GM21526 (cell line): ENCODE results near the gene SLC5A10.
"Not testable (repeated sequence)": the region's sequence is repeated elsewhere in the genome, so short reads cannot be mapped to it uniquely, and the experiment has no call there.

Experiments
- ATAC-seq: cut with Tn5 transposase; IDR thresholded peaks from one replicate; pipeline ENCODE4 v1.9.1; 2021; ENCODE audit warnings: moderate library complexity; ENCODE audit not compliant: unreplicated experiment, low FRiP score

SLC5A10 gene

DNA sequence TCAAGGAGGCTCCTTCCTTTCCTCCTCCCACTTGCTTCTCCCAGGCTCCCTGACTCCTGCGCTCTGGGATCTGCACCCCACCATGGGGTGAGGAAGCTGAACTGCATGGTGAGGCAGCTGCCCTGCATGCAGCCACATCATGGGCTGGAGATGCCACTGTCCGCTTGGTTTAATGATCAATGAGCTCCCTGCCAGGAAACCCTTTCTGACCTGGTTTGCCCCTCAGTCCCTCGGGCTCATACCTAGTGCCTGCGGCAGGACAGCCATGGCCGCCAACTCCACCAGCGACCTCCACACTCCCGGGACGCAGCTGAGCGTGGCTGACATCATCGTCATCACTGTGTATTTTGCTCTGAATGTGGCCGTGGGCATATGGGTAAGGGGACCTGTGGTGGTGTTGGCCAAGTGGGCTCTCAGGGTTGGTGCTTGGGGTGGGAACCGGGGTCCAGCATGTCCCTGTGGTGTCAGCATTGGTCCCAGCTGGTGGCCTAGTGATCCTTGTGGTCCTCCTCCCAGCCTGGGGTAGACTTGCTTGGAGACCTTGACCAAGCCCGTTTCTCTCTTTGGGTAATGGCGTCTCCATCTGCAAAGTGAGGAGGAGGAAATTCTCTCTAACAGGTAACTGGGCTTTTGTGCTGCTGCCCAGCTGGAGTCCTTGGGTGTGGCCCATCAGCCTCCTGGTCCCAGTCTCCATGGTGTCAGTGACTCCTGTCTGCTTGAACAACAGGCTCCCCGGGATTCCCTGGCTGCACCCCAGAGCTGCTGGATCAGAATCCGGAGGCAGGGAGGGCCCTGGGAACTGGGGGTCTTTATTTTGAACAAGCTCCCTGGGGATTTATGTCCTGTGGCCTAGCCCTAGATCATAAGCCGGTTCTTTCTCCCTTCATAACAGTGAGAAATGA is at the start of gene SLC5A10:
Gene SLC5A10, plus strand, starts transcription at position 225 of the 902 bp plus-strand sequence. Its CDS starts 41 bp downstream, at position 266.
- no peak for ATAC-seq

DNA sequence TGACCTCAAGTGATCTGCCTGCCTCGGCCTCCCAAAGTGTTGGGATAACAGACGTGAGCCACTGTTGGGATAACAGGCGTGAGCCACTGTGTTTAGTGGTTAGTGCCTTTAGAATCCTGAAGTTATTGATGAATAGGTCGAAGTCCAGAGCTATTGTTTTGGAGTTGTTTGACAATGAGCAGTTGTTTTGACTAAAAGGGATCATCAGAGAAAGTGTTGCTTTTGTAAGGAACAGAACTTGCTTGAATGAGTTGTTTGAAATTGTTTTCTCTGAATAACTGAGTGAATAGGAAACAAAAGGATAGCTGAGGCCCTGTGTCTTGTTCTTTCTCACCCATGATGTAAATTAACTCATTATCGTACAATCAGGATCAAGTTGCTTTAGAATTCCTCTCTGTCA is 47.5 kb upstream of the SLC5A10 start:
- ATAC-seq = no peak

DNA sequence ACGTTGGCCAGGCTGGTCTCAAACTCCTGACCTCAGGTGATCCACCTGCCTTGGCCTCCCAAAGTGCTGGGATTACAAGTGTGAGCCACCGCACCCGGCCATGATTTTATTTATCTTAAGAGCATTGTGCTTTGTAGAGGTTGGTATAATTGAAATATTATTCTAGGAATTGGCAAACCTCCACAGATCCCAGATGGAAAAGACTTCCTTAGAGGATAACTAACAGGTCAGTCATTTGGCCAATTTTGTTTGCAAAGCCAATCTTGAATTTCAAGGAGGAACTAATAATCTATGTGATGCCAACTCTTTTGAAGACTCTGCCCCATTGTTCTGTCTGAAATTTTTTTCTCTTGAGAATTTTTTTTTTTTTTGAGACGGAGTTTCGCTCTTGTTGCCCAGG is 46.7 kb upstream of the SLC5A10 start:
- no peak for ATAC-seq

DNA sequence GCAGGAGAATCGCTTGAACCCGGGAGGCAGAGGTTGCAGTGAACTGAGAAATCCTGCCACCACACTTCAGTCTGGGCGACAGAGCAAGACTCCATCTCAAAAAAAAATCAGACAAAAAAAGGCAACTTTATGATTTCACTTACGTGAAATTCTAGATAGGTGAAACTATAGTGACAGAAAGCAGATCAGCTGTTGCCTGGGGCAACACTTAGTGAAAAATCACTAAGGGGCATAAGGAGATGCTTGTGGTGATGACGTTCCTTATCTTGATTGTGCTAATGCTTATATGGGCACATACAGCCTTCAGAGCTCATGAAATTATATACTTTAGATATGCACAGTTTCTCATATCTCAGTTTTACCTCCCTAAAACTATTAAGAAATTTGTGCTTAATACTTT is 41.6 kb upstream of the SLC5A10 start:
- ATAC-seq = no peak

DNA sequence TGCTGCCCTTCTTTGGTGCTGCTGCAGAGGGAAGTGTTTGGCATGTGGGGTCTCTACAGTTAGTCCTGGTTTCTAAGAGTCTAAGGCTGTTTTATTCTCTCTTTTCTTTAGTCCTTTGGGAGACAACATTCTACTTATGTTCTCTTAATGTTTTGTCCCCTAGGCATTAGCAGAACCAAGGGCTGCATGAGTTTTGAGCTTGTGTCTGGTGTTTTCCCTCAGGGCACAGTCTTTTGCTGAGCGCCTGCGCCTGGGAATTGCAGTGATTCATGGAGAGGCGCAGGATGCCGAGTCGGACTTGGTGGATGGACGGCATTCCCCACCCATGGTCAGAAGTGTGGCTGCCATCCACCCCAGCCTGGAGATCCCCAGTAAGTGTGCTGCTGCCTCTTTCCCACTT is 41.1 kb upstream of the SLC5A10 start:
- no peak for ATAC-seq

DNA sequence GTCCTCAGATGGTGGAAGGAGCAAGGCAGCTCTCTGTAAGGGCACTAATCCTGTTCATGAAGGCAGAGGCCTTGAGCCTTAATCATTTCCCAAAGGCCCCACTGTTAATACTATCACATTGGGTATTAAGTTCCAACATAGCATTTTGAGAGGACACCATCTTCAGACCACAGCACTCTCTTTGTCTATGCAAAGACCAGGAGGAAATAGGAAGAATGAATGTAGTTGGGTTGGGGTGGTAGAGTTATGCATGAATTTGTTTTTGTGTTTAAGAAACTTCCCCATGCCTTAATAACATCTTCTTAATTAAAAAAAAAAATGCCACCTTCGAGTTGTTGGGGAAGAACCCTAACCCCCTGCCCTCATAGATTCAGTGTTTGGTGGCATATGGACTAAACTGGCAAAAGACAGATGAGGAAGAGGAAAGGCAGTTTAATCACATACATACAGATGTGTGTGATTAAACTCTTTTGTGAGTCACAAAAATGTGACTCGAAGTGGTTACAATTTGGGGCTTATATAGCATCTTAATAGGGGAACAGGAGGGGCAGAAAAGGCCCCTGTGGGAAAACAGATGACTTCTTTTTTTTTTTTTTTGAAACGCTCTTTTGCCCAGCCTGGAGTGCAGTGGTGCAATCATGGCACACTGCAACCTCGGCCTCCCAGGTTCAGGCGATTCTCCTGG is 35.0 kb upstream of the SLC5A10 start:
- ATAC-seq = no peak

DNA sequence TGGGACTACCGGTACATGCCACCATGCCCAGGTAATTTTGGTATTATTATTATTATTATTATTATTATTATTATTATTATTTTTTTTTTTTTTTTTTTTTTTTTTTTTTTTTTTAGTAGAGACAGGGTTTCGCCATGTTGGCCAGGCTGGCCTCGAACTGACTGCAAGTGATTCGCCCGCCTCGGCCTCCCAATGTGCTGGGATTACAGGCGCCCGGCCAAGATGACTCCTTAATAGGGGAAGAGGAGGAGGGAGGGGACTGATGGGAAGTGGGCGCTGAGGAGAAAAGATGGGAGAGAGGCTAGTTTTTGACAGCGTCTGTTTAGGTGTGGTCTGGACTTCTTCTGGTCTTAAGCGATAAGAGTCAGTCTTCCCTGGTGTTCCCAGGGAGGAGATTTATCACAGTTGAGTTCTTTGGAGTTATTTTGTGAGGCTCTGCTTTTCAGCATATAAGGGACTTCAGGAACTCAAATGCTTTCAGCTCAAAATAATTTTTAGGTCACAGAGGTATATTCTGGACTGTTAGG is 34.4 kb upstream of the SLC5A10 start:
- ATAC-seq = no peak

DNA sequence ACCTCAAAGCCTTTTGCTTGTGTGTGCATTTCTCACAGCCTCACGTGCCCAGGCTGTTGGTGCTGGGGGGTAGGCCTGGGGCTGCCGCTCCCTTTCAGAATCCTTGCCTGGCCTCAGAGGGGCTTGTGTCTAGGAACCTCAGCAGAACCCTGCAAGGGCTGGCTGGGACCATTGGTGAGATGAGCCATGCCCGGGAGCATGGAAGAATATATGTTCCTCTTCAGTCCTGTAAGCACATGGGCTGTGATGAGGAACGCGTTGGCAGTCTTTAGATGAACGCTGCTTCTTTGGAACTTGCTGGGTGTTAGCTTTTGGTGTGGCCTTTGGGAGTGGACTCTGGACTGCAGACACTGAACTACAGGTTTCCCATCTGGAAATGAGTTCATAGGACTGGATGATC is 32.0 kb upstream of the SLC5A10 start:
- ATAC-seq = no peak

DNA sequence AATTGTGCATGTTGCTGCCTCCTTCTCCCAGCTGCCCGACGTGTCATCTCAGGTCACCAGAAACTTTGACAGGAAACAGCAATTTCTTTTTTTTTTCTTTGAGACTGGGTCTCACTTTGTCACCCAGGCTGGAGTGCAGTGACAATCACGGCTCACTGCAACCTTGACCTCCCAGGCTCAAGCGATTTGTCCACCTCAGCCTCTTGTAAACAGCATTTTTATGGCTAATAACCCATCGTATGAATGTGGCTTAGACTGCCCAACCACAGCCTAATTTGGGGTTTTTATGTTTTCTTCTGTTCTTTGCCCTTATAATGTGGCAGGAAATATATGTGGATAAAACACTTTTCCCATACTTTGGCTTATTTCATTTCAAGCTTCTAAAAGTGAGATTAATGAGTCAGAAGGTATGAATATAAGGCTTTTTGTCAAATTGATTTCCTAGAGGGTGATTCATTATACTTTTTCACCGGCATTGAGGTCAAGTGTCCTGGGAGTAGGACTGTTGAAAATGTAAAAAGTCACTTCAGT is 31.0 kb upstream of the SLC5A10 start:
- no peak for ATAC-seq

DNA sequence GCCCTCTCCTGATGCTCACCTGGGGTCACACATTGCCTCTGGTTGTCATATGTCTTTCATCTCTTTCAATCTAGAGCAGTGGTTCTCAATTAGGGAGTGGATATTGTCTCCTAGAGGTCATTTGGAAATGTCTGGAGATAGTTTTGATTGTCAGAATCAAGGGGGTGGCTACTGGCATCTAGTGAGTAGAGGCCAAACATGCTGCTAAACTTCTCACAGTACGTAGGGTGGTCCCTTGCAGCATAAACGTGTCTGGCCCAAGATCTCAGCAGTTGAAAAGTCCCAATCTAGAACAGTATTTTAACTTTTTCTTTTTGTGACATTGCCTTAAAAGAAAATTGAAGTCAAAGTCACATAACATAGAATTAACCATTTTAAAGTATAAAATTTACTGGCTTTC is 30.5 kb upstream of the SLC5A10 start:
- no peak for ATAC-seq

DNA sequence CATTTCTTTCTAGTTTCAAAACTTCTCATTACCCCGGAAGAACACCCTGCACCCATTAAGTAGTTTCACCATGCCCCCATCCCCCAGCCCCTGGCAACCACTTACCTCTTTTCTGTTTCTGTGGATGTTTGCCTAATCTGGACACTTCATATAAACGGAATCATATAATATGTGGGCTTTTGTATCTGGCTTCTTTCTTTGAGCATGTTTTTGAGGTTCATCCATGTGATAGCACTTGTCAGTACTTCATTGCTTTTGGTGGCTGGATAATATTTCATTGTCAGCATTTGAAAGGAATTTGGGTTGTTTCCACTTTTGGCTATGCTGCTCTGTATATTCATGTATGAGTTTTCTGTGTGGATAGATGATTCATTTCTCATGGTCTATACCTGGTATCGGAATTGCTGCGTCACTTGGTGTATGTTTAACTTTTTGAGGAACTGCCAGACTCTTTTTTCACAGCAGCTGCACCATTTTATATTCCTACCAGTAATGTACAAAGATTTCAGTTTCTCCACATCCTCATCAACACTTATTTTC is 30.0 kb upstream of the SLC5A10 start:
- ATAC-seq = no peak

DNA sequence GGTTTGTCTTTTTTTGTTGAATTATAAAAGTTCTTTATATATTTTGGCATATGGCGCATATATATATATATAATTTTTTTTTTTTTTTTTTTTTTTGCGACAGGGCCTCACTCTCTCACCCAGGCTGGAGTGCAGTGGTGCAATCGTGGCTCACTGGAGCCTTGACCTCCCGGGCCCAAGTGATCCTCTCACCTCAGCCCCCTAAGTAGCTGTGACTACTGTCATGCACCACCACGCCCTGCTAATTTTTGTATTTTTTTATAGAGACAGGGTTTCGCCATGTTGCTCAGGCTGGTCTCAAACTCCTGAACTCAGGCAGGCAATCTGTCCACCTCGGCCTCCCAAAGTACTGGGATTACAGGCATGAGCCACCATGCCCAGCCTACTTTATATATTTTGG is 29.4 kb upstream of the SLC5A10 start:
- ATAC-seq = not testable (repeated sequence)

DNA sequence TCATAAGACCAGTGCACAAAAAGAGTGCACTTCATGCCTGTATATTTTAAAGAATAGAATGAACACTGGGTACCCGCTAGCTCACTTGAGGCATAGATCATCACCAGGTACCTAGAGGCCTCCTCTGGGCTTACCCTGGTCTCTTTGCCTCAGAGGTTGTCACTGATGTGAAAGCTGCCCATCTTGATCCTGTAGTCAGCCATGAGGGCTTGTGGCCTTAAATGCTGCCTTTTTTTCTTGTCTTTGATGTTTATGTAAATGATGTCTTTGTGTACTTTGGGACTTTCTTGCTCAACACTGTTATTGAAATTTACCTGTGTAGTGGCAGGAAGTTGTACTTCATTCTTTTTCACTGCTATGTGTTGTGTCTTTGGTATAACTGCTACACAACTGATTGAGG is 26.8 kb upstream of the SLC5A10 start:
- no peak for ATAC-seq

DNA sequence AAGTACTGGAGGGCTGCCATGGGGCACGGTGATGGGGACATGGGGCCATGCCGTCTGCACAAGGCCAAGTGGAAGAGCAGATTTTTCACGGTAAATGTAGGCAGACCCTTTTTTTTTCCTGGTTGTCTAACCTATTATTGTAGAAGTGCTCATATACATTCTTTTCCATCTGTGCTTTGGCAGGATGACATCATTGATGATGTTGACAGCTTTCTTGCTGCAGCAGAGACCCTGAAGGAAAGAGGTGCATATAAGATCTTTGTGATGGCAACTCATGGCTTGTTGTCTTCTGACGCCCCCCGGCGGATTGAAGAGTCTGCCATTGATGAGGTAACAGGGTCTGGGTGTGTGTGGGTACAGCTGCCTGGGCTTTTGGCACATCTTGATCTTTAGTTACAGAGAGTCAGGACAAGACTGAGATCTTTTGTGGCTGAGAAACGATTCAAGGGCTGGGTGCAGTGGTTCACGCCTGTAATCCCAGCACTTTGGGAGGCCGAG is 23.3 kb upstream of the SLC5A10 start:
- no peak for ATAC-seq

DNA sequence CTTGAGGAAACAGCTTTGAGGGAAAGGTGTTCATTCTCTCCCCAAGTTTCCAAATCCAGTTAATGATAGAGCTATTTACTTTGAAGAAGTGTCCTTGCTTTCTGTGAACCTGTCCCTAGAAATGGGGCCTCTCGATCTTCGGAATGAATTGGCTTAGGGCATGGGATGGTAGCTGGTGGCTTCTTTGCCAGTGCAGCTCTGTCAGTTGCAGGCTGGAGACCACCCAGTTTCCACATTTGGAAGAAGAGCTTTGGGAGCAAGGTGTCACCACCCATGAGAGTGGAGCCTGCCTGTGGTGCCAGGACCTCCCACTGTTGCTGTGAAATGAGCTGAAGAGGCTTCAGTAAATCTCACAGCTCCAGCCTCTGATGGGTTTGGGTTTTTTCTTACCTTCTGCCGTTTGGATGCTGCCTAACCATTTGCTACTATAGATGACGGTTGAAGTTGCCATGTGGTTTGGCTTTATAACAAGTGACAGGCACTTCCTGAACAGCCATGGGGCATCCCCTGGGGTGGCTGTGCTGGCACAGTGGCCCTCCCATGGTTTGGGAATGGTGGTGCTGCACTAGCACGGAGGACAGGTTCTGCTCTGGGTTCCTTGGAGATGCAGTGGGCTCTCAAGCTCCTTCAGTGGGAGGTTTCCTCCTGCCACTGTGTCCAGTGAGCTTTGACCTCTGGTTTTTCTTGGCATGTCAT is 19.5 kb upstream of the SLC5A10 start:
- ATAC-seq = no peak

DNA sequence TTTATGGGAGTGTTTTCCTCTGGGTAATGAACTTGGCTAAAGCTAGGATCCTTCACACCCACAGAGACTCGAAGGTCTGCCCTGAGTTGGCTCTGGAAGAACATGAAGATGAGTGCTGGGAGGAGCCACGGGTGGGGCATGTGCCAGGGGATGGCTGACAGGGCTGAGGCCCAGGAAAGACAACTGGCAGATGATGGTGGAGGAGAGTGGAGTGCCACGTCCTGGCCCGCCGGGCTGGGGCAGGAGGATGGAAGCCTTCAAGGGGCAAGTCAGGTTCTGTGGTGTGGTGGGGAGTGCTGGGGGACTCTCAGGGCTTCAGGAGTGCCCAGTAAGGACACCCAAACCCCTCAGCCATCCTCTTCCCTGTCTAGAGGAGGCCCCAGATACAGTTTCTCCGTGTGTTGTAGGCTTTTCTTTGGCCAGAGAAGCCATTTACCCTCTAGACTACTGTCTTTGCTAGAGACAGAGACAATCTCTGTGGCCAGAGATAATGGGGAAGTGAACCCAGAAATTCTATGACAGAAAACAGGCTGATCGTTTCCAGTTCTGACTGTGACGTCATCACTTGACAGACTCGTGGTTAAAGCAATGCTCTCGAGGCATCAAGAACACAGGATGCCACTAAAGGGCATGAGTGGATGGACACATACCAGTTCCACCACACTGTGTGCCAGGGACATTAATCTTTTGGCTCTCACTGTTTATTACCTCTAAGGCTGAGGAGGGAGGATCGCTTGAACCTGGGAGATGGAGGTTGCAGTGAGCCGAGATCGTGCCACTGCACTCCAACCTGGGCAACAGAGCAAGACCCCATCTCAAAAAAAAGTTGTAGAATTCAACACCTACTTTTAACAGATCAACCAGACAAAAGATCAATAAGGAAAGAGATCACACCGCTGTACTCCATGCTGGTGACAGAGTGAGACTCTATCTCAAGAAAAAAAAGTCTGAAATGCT is 18.6 kb upstream of the SLC5A10 start:
- ATAC-seq = no peak

DNA sequence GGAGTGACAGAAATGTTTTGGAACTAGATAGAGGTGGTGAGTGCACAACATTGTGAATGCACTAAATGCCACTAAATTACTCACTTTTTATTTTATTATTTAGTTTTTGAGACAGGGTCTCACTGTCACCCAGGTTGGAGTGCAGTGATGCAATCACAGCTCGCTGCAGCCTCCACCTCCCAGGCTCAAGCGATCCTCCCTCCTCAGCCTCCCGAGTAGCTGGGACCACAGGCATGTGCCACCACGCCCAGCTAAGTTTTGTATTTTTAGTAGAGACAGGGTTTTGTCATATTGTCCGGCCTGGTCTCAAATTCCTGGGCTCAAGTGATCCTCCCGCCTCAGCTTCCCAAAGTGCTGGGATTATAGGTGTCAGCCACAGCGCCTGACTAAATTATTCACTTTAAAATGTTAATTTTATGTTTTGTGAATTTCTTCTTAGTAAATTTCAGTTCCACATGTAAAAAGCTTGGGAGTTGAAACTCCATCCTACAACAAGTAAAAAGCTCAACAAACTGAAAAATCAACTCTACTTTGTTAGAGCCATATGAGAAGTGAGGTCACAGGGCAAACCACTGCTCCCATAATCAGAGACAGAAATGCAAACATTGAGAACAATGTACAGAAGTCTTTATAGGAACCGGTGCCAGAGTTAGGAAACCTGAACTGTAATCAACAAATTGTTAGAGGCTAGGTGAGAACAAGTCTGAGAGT is 13.8 kb upstream of the SLC5A10 start:
- no peak for ATAC-seq

DNA sequence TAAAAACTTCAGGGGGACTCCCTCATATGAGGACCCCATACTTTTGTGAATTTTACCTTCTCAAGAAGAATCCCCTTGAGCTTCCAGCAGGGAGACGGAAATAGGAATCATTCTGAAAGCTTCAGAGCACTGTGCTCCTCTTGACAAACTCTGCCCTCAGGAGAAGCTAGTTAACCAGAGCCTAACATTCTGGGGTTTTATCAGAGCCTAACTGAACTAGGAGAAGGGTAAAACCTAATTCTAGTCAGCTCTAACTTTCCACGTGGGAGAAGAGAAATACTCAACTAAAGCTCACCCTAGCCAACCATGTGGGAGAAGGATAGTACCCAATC is 13.3 kb upstream of the SLC5A10 start:
- ATAC-seq = no peak

DNA sequence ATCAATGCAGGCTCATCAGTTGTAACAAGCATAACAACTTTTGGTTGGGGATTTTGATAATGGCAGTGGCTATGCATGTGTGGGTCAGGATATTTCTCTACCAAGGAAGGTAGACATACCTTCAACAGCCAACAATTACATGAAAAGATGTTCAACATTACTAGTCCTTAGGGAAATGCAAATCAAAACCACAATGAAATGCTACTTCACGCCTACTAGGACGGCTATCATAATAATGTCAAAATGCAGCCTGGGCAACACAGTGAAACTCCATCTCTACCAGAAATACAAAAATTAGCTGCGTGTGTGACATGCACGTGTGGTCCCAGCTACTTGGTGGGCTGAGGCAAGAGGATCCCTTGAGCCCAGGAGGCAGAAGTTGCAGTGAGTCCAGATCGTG is 7.3 kb upstream of the SLC5A10 start:
- no peak for ATAC-seq
